G401.6 (cell line): ENCODE data around the gene SMIM32.

Source experiments
- FAIRE-seq: peaks from 2 replicates; lab custom pipeline; 2012; peaks lifted over from hg19 to GRCh38; lab: Jason Lieb, UNC

The SMIM32 gene

DNA sequence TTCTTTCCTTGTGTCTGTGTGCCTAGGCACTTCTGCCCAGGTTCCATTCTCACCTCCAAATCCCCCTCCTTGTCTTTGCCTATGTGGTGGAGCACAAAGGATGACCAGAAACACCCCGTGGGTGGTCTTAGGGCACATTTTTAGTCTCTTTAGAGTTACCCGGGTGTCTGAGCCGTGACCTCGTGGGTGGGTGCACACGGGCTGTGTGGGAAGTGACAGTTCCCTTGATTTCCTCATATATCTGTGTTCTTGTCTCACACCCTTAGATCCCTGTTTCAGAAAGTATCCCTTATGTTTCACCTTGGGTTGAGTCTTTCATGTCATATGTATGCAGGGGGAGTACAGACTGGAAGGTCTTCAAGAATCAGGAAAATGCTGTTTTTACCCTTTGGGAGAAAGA is 13.4 kb upstream of the SMIM32 start:
- FAIRE-seq: no peak

DNA sequence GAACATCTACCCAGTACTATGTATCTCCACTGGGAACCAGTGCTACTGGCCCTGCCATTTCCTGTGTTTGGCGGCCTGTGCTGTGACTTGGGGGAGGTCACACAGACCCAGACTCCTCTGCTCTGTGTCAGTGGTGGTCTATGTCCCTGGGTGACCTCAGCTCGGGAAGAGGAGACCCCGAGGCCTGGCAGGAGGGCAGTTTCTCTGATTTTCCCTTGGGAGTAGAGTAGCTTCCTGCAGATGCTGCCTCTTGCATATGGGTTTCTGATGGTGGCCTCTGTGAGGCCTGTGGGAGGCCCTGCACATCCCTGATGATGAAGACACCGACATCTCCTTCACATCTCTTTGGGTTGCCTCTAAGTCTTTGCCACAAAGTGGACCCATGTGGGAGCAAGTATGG is 13.0 kb upstream of the SMIM32 start:
- no peak for FAIRE-seq

DNA sequence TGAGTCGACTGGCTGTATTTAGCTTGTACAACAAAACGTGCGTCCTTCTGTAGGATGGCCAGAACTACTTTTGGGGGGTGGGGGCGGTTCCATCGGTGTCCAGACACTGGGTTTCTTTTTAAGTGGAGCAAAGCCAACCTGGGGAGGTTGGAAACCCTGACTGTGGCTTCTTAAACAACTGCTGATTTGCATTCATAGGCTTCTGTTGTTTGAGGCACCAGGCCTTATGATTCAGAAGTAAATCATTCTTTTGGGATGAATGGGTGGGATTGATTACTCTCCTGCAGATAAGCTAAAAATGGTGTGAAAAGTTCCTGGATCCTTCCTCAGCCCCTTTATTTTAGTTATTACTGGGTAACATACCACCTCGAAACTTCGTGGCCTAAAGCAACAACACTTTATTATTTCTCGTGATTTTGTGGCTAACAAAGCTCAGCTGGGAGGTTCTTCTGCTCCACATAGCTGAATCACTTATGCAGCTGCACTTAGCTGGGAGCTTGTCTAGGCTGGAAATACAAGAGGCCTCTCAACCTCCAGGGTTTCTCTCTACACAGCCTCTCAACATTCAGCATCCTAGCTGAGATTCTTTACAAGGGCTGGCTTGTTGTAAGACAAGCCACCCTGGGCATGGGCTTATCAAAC is 12.2 kb upstream of the SMIM32 start:
- no peak for FAIRE-seq

DNA sequence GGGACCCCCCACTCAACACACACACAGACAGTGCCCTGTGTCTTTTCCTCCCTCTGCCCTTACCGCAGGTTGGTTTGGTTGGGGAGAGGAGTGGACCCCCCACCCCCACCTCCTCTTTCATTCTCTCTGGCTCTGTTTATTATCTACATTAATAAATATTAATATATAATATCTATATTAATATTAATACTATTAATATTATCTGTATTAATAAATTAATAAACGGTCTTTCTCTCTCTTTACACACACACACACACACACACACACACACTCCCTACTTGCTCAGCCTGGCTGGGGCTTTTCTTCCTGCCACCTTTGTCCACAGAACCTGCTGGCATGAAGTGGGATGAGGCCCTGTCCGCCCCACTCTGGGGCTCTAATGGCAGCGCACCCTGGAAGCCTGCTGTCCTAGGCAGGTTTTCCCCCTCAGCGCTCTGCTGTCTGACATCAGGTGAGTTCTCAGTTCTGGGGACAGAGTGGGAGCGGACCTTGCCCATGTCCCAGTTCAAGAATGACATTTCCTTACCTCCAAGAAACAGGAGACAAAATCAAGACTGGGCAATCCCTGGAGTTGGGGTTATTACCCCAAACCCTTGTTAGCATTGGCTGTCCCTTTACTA is 10.5 kb upstream of the SMIM32 start:
- FAIRE-seq: no peak

DNA sequence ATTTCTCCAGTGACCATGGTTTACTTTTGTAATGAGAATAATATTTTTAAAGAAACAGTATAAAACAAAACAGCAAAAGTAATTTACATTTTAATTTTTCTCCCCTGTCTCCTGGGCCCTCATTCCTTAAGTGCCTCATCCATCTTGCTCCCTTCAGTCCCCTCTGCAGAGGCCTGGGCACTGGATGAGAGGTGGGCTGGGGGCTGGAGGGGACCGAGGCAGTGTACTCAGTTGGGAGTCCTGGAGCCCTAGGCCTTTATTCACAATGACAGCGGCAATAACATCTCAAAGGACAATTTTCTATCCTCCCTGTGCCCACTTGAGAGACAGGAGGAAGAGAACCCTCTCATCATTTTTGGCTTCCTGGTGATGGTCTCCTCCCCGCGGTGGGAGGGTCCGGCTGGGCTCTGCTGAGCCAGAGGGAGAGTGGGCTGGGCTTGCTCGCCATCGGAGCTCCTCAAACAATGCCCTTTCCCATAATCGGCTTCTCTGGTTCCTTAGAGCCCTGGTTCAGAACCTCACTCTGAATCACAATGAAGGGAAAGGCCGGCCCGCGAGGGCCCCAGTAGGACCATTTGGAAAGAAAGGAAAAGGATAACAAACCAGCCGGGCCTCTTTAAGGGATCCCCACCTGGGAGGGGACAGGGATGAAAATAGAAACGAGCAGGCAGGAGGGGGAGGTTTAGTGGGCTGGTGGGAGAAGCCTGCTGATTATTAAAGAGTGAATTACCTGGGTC is 9.7 kb upstream of the SMIM32 start:
- no peak for FAIRE-seq

DNA sequence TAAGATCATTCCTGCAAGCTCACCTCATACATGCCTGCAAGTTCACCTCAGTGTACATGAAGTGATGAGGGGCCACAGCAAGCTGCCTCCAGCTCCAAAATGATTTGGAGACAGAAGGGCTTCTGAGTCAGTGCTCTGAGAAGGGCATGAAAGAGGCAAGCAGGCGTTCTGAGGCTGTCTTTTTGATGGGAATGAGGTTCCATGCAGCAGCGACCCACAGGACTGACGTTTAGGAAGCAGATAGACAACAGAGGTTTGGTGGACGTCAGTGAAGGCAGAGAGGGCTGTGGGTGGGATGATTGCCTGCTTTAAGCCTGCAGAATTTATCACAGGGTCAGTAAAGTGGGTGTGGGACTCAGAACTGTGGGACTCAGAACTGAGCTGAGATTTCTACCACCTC is 8.9 kb upstream of the SMIM32 start:
- FAIRE-seq: no peak

DNA sequence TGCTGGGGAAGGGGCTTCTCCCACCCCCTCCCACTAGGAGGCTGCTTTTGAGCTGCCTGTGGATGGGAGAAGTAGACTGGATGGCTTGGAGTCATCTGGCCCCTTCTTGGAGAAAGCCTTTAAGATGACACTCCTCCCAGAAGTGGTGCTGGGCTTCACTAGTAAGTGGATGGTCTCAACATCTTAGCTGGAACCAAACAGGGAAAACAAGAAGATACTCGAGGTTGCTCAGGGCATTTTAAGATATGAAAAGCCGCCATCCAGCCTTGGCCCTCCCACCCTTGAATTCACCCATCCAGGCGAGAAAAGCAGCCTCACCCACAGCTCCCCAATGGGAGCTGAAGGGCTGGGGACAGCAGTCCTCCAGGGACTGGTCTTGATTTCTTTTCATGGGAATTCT is 7.8 kb upstream of the SMIM32 start:
- FAIRE-seq: no peak

DNA sequence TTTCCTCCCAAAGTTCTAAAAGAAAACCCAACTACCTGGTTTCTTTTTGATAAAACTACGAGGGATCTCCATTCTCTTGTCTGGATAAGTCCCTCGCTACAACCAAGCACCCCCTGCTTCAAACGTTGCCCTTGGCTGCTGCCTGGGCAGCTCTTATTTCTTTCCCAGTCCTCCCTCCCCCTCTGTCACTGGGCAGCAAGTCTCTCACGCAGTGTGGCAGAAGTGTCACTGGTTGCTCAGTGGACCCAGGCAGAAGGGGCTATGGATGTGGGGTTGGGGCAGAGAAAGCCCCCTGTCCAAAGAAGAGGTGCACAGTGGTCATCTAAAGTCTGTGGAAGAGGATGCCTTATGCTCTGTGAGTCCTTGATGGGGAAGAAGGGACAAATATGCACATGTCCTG is 7.2 kb upstream of the SMIM32 start:
- no peak for FAIRE-seq

DNA sequence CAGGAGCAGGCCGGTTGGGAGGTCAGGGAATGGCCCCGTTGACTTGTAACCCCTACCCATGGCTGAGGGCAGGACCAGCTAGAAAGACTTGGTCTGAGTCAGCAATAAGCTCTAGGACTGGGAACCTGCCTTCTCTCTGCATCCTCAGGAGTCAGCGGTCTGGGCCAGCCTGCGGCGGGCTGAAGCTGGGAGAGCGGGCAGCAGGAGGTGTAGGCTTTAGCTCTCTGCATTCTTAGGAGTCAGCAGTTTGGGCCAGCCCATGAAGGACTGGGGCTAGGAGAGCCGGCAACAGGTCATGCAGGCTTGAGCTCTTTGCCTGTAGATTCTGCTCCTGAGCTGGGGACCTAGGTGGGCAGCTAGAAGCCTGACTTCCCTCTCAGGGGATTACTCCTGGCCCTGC is 6.4 kb upstream of the SMIM32 start:
- FAIRE-seq: no peak

DNA sequence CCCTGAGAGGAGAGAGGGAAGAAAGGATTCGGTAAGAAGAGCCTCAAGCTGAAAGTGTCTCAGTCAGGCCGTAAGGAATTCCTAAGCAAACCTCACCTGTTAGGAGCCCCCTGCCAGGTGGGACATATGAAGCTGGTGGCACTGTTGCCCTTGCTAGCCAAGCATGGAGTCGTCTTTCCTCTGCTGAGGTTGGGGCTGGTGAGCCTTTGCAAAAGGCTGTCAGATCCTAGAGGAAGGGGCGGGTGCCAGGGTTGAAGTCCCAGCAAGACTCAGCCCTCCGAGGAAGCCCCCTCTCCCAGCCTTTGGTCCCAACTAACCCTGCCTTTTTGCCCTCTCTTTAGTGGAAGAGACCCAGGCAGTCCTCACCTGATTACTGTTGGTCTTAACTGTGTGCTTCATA is 5.5 kb upstream of the SMIM32 start:
- no peak for FAIRE-seq

DNA sequence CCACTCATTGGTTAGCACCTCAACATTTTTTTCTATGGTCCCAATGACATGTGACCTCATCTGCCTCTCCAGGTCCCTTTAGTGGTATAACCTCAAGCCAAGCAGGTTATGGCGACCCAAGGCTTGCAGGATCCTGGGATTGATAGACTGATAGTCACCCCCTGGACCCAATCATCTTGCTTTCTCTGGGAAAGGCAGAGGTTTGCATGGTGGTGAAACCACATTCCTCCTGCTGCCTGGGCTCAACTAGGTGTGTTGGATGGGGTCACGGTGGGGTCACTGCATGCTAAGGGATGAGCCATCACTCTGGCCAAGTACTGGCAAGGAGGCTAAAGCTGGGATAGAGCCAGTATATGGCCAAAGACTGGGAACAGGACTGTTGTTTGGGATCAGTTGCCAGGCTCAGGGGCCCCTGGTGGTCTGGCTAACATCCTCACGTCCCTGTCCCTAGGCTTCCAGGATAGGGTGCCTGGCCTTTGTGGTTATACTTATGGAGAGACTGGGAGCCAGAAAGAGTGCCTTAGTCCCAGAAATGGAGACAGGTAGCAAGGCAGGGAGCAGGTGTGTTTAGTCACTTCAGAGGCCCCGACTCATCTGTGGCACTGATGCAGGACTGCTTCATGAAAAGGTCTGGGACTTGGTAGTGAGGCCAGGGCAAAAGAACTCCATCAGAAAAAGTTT is 4.6 kb upstream of the SMIM32 start:
- no peak for FAIRE-seq

DNA sequence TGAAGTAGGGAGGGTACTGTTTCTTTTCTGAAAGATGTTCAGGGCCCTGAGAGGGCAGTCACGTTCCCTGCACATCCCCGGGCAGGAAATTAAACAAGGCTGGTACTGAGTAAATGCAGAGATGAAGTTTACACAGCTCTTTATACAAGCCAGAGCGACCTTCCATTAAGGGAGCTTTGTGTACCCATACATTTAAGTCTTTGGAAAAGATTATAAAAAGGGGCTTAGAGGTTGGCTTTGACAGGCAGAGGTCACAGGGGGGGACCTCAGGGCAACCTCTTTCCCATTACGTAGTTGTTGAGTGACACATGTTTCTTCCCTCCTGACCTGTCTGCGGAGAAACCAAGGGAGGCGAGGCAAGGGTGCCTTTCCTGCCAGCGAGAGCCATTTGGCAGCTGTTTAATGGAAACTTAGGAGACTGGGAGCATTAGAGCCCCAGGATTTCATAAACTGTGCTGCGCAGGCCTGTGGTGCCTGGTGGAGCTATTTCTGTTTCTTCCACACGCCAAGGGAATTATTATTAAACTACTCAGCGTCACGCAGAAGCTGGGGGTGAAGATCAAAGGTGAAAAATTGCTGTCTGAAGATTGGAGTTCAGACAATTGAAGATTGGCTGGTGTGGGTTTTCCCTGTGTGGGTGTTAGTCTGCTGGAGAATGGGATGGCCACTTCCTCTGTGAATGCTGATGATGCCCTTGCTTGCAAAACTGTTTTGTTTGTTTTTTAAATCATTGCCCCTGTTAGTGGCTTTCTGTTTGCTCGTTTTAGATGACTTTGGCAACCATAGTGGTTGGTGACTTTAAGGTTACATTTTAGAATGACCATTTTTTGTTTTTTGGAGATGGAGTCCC is 3.2 kb upstream of the SMIM32 start:
- FAIRE-seq: no peak

DNA sequence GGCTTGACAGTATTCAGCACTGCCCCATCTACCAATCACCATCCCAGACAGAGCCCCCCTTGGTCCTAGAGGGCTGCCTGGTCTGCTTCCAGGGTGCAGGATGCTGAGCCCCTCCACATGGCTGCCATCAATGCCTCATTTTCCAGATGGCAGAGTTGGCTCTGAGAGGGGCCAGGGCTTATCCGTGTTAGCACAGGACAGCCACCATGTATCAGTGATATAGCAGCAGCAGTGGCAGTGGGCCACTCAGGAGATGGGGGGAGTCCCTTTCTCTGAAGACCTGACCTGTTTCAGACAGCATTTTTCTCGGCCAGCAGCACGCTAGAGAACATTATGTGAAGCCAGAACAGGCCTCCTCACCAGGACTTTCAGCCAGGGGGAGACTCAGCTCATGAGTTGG is 1.6 kb upstream of the SMIM32 start:
- FAIRE-seq: no peak

DNA sequence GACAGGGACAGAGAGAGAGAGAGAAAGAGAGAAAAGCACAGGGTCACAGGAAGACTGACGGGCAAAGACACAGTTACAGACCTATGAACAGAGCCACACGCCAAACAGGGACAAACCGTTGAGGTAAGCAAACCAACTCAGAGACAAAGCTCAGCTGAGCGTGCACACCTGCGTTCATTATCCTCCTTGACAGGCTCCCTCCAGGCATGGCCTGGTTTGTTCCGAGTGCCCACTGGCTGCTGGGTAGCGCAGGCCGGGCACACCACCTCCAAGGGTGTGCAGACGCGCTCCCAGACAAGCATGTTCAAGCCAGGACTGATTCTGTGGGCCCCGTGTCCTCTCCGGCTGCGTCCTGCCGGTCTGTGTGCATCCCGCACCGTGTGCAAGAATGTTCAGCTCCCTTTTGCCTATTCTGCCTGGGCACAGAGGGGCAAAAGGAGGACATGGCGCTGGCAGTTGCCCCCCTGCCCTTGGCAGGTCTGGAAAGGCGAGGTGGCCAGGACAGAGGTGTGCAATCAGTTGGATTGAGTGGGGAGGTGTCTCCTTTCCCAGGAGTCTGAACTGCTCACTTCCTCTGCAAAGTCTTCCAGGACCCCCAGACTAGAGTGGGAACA is 467 bp upstream of the SMIM32 start:
- FAIRE-seq: no peak

DNA sequence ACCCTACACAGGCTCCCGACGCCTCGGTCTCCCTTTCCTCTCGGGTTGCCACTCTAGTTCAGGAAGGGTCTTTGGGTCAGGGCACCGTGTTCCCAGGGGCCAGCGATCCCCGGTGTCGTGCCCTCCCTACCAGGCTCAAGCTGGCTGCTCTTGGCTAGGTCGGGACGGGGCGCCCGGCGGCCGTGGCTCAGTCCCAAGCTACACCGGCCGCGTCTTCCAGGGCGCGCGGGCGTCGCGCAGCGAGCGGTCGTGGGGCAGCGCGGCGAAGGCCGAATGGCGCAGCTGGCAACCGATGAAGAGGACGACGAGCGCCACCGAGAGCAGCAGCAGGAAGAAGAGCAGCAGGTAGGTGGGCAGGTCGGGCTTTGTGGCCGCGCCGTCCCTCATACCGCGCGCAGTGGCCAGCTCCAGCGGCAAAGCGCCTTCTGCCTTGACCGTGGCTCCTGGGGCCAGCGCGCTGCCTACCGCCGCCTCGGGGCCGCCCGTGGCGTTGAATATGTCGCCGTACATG is 892 bp downstream of the SMIM32 start:
- no peak for FAIRE-seq

DNA sequence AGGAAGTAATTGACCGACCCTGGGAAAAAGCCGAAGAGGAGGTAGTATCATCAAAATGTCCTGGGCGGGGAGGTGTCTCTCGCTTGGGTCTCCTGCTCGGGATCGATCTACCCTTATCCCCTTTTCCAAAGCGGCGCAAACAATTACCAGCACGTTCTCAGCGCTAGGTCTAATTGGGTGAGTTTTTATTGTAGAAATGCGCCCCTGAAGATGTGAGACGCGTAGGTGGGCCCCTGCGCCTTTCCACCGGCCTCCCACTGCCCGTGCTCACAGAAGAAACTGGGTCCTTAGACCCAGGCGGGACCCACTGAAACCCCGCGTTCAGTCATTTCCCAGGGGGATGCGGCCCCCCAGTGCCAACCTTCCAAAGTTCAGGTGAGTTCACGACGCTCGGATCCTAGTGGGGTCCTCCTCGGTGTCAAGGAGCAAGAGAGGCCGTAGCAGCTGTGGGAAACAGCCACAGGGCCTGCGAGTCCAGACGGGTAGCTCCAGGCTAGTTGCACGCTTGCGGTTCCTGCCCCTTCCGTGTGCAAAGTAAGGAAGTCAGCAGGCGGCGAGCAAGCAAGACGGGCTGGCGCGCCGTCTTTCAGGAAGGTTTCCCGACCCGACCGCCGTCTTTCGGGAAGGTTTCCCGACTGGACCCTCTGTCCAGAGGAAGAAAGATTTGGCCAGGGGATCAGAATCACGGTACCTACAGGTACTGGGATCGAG is 1.5 kb downstream of the SMIM32 start:
- FAIRE-seq: no peak

DNA sequence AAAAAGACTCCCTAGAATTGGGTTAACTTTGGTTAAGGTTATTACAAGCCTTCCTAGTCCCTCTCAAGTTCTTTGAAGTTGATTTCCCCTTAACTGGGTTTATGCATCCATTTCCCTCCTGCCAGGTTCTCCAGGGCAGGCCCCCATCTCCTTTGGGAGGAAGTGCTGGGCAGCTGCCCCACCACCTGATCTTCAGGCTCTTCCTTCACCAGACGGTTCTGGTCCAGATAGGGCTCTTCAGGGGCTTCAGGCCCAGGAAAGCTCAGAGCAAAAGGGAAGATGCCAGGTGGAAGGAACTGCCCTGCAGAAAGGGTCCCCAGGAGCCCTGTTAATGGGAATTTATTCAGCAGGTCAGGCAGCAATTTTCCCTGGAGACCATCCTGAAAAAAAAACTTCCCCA is 2.1 kb downstream of the SMIM32 start:
- FAIRE-seq: no peak

DNA sequence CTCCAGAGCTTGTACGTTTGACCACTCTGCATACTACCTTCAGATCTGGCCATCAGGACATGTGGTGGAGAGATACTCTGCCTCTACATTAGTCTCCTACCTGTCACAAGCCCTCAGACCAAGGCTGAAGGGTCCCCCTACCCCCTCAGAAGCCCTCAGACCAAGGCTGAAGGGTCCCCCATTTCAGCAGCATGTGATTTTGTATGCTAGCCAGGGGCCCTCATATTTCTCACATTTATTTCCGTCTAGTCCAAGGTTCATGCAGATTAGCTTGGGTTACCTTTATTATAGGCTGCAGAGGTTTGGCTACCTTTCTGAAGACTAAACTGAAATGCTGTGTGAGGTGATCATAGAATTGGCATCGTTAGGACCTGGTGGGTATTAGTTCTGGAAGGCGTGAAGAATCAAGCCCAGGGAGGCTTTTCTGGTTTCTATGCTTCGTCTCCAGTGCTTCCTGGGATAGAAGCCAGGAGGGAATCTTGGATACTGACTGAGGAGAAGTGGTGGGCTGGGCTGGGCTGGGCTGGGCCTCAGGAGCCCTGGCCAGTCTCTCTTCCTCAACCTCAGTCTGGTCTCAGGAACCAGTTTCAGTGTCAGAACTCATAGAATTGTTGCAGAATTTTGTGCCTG is 2.8 kb downstream of the SMIM32 start:
- FAIRE-seq: no peak

DNA sequence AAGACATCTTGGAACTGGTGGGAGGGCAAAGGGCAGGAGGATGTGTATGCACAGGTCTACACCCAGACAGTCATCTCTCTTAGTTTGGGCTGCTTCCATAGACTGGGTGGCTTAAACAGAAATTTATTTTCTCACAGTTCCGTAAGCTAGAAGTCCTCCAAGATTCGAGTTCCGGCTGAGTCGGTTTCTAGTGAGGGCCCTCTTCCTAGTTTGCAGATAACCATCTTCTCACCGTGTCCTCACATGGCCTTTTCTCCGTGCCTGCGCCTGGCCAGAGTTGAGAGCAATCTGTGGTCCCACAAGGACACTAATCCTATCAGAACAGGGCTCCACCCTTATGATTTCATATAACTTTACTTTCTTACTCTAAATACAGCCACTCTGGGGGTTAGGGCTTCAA is 4.1 kb downstream of the SMIM32 start:
- no peak for FAIRE-seq

DNA sequence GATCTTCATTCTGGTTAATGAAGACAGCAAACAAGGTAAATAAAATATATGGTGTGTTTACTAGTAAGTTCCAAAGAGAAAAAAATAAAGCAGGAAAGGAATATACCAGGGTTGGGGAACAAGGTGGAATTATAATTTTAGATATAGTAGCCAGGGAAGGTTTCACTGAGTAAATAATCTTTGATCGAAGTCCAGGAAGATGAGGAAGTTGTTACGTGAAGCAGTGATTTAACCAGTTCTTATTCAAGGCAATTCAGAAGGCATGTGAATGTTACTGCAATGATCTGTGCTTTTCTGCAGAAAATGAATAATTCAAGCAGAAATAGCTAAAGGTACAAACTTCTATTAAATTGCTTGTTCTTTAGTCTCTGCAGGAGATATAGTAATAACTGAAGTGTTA is 6.2 kb downstream of the SMIM32 start:
- no peak for FAIRE-seq
